HL-60 (cell line): ENCODE measurements around the gene GDPD4.

Source experiments
- DNase-seq, 2 experiments: peaks; one replicate each; pipeline ENCODE4 v3.0.0-alpha.2; 2010 to 2020; ENCODE audit warnings: low read depth in 1 of 2, low spot score in 1 of 2
- H3K27ac ChIP-seq: fragments of 250-450 bp; sonication (Bioruptor Pico); replicated peaks from 2 replicates; pipeline ENCODE4 v1.5.1; 2020; ENCODE audit warnings: mild to moderate bottlenecking, moderate library complexity
- H3K27me3 ChIP-seq: fragments of 250-450 bp; sonication (Bioruptor Pico); 2 replicates; pipeline ENCODE4 v1.5.1; 2021; ENCODE audit warnings: mild to moderate bottlenecking, moderate library complexity; ENCODE audit not compliant: insufficient read depth, poor library complexity, severe bottlenecking
- H3K4me3 ChIP-seq: replicated peaks from 2 replicates; pipeline ENCODE4 v1.5.1; 2011; ENCODE audit warnings: mild to moderate bottlenecking, control low read depth, low read length; ENCODE audit not compliant: insufficient read depth
- CTCF ChIP-seq: IDR thresholded peaks from one replicate; pipeline ENCODE4 v1.5.1; 2011; ENCODE audit warnings: low read length, control low read depth, inconsistent platforms; ENCODE audit not compliant: insufficient read depth
- GABPA ChIP-seq: IDR thresholded peaks from 2 replicates; pipeline ENCODE4 v1.6.1; 2012; ENCODE audit warnings: low read depth
- POLR2AphosphoS5 ChIP-seq: IDR thresholded peaks from 2 replicates; pipeline ENCODE4 v1.6.1; 2012; ENCODE audit warnings: low read depth
- SPI1 ChIP-seq: IDR thresholded peaks from 2 replicates; pipeline ENCODE4 v1.6.1; 2012; ENCODE audit warnings: low read depth, mild to moderate bottlenecking, borderline replicate concordance
- TF ChIP-seq, protein P1 (sequence below): IDR thresholded peaks from 2 replicates; pipeline ENCODE4 v1.6.1; 2012; ENCODE audit warnings: low read depth; ENCODE audit not compliant: insufficient replicate concordance

GDPD4 gene

DNA sequence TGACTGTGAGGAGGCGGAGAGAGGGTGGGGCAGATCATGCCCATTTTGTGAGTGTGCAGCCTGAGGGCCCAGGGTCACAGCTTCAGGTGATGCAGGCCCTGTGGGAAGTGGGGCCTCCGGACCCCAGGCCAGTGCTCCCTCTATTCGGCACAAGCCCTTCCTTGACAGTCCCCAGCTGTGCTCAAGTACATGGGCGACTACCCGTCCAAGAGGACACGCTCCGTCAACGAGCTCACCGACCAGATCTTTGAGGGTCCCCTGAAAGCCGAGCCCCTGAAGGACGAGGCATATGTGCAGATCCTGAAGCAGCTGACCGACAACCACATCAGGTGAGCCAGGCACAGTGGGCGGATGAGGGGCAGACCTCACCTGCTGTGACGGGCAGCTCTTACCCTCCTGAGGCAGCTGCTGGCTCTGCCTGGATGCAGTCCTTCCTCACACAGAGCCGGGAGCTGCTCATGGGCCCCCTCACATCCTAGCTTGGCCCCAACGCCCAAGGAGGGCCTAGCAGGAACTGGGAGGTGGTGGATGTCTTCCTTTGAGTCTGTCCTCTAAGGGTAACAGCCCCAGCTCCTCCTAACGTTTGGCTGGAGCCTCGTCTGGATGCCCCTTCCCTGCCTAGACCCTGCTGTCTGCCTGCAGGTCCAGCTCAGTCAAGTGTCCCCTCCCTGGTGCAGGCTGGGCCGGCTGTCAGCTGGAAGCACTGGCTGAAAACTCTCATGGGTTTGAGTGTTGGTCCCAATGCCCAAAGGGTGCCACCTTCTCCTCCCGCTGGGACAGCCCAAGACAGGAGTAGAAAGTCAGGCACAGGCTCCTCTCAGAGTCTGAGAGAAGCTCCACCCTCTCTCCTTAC lies 97.4 kb downstream of the GDPD4 start:
- Histone ChIP-seq H3K27me3 (no peaks in the 10 kb centered on the region), H3K27ac (no peak overlapping the region), H3K4me3 (no peak overlapping the region)
- DNase-seq: no peak
- TF ChIP-seq GABPA (no peak), CTCF (no peak), SPI1 (no peak), POLR2AphosphoS5 (no peak)
- TF ChIP-seq, protein P1, sequence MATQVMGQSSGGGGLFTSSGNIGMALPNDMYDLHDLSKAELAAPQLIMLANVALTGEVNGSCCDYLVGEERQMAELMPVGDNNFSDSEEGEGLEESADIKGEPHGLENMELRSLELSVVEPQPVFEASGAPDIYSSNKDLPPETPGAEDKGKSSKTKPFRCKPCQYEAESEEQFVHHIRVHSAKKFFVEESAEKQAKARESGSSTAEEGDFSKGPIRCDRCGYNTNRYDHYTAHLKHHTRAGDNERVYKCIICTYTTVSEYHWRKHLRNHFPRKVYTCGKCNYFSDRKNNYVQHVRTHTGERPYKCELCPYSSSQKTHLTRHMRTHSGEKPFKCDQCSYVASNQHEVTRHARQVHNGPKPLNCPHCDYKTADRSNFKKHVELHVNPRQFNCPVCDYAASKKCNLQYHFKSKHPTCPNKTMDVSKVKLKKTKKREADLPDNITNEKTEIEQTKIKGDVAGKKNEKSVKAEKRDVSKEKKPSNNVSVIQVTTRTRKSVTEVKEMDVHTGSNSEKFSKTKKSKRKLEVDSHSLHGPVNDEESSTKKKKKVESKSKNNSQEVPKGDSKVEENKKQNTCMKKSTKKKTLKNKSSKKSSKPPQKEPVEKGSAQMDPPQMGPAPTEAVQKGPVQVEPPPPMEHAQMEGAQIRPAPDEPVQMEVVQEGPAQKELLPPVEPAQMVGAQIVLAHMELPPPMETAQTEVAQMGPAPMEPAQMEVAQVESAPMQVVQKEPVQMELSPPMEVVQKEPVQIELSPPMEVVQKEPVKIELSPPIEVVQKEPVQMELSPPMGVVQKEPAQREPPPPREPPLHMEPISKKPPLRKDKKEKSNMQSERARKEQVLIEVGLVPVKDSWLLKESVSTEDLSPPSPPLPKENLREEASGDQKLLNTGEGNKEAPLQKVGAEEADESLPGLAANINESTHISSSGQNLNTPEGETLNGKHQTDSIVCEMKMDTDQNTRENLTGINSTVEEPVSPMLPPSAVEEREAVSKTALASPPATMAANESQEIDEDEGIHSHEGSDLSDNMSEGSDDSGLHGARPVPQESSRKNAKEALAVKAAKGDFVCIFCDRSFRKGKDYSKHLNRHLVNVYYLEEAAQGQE: no peak

DNA sequence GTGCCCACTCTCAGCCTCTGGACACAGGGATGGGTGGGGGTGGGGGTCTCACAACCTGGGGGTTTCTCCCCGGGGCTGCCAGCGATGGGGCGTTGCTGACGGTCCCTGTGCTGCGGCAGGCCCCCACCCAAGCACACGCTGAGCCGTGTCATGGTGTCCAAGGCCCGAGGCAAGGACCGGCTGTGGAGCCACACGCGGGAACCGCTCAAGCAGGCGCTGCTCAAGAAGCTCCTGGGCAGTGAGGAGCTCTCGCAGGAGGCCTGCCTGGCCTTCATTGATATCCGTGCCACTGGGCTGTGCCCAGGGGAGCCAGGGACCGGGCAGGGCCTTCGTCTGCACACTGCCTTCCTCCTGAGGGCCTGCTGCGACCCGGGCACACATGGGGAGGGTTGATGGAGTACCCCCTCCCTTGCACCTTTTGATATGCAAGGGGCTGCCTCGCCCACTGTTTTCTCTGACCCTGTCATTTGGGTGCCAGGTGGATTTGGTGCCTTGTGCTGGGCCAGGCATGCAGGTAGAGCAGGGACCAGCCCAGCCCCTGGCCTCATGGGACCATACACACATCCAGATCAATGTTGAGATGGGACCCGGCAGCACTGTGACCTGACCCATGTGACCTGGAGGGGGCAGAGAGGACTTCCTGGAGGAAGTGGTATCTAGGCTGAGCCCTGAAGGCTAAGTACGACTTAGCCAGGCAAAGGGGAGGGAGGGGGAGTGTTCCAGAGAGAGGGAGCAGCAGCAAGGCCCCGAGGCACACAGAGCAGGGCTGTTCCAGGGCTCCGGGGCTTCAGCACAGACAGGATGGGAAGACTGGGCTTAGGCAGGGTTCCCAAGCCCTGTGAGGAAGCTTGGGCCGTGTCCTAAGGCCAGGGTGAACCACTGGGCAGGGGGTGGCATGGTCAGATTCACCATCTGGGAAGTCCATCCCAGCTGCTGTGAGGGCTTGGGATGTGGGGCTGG lies 98.3 kb downstream of the GDPD4 start:
- no peak overlapping the region for H3K27ac ChIP-seq
- H3K27me3 ChIP-seq: no peaks in the 10 kb centered on the region
- DNase-seq: no peak
- TF ChIP-seq, protein P1: no peak
- TF ChIP-seq SPI1 (no peak), GABPA (no peak), POLR2AphosphoS5 (no peak), CTCF (no peak)
- H3K4me3 ChIP-seq: no peak overlapping the region

GRCh38 chr11:77201991-77202841 lies 99.3 kb downstream of the GDPD4 start:
- no peak for TF ChIP-seq POLR2AphosphoS5
- no peak for TF ChIP-seq CTCF
- TF ChIP-seq GABPA: no peak
- TF ChIP-seq, protein P1: no peak
- TF ChIP-seq SPI1: no peak
- no peak overlapping the region for H3K27ac ChIP-seq
- DNase-seq: no peak
- no peak overlapping the region for H3K4me3 ChIP-seq
- H3K27me3 ChIP-seq: no peaks in the 10 kb centered on the region
